Measurements from ENCODE around the gene HDAC7. TPM values are rescaled to one million over a fixed set of nuclear protein-coding genes. Genes with fewer than 3 reads are reported as not detected.
A peak's percentile ranks its signal among the peaks of the same experiment; 100 is the strongest.

Gene HDAC7
- total RNA-seq, 4 donors from 2014 or later: 55.9 to 96.5 (median 59.4) TPM

- Histone ChIP-seq H3K4me1 (peaks cover 0 to 37% (median 2%) of the 10 kb centered on the region in 3 donors), H3K4me3 (no peak overlapping the region), H3K27me3 (peaks cover 6% of the 10 kb centered on the region), H3K27ac (no peak overlapping the region), H3K9me3 (no peaks in the 10 kb centered on the region), H3K36me3 (no peaks in the 10 kb centered on the region)
- 19 to 35% methylated on average over 2 of the region's 2 CpGs for WGBS, 2 donors (ENCODE audit: low coverage in 1 of 2)
- ATAC-seq: no peak
- no peak for TF ChIP-seq EP300 (IDR thresholded peaks at IDR 0.05)
- TF ChIP-seq POLR2AphosphoS5 (IDR thresholded peaks at IDR 0.05): no peak
- TF ChIP-seq CTCF (IDR thresholded peaks at IDR 0.05): no peak
- no peak for TF ChIP-seq POLR2A (IDR thresholded peaks at IDR 0.05)
Measured at GRCh38 chr12:47841501-47841900, 21.8 kb upstream of the HDAC7 start.

- no peak for TF ChIP-seq POLR2A (IDR thresholded peaks at IDR 0.05)
- no peak for TF ChIP-seq POLR2AphosphoS5 (IDR thresholded peaks at IDR 0.05)
- TF ChIP-seq CTCF (IDR thresholded peaks at IDR 0.05): no peak
- no peak for TF ChIP-seq EP300 (IDR thresholded peaks at IDR 0.05)
- WGBS, 2 donors (ENCODE audit: low coverage in 1 of 2): 100% methylated on average over 1 of the region's 1 CpG
- Histone ChIP-seq H3K27me3 (peaks cover 6% of the 10 kb centered on the region), H3K9me3 (no peaks in the 10 kb centered on the region), H3K27ac (no peak overlapping the region), H3K36me3 (no peaks in the 10 kb centered on the region), H3K4me3 (no peak overlapping the region), H3K4me1 (peaks cover 0 to 37% (median 2%) of the 10 kb centered on the region in 3 donors)
- ATAC-seq: no peak
Measured at GRCh38 chr12:47840571-47840970, 20.9 kb upstream of the HDAC7 start.

GRCh38 chr12:47839214-47839876 is 19.6 kb upstream of the HDAC7 start:
- no peak overlapping the region for H3K4me3 ChIP-seq
- no peak overlapping the region for H3K27ac ChIP-seq
- H3K27me3 ChIP-seq: peaks cover under 1% of the 10 kb centered on the region
- no peak for ATAC-seq
- H3K9me3 ChIP-seq: no peaks in the 10 kb centered on the region
- WGBS, 2 donors (ENCODE audit: low coverage in 1 of 2): 77 to 80% methylated on average over 2 to 3 of the region's 8 CpGs
- H3K36me3 ChIP-seq: no peaks in the 10 kb centered on the region
- H3K4me1 ChIP-seq: peaks cover 0 to 30% (median 2%) of the 10 kb centered on the region in 3 donors
- no peak for TF ChIP-seq EP300 (IDR thresholded peaks at IDR 0.05)
- TF ChIP-seq CTCF (IDR thresholded peaks at IDR 0.05): no peak
- TF ChIP-seq POLR2AphosphoS5 (IDR thresholded peaks at IDR 0.05): no peak
- TF ChIP-seq POLR2A (IDR thresholded peaks at IDR 0.05): no peak

GRCh38 chr12:47838286-47838931 is 18.7 kb upstream of the HDAC7 start:
- WGBS, 2 donors (ENCODE audit: low coverage in 1 of 2): 6 to 20% methylated on average over 3 of the region's 10 CpGs
- Histone ChIP-seq H3K4me1 (peaks cover 0 to 28% (median 2%) of the 10 kb centered on the region in 3 donors), H3K36me3 (no peaks in the 10 kb centered on the region), H3K9me3 (no peaks in the 10 kb centered on the region), H3K4me3 (no peak overlapping the region), H3K27ac (peak overlapping the region in 2 of 4 donors; percentile 43 to 60), H3K27me3 (no peaks in the 10 kb centered on the region)
- TF ChIP-seq EP300 (IDR thresholded peaks at IDR 0.05): no peak
- TF ChIP-seq CTCF (IDR thresholded peaks at IDR 0.05): peak in 3 of 4 experiments; percentile 30 to 85 (median 50)
- no peak for ATAC-seq
